Measurements from ENCODE around the gene TRAK1.
A peak's percentile ranks its signal among the peaks of the same experiment; 100 is the strongest.

The TRAK1 gene

DNA sequence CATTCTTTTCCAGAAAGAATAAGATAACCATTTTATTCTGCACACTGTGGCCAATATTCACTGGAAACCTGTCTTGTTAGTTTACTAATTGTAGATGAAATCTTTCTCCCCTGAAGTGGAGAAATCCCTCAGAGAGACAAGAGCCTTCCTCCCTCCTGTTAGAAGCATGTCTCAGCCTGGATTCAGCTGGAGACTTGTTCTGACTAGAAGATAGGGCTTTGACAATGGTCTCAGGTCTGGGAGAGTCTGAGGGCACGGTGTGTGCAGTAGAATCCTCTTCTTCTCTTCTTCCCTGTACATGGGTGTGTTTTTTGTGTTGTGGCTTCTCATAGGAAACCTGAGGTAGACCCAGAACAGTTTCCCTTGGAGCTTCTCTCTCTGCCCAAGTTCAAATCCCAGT is 154.9 kb downstream of the TRAK1 start:
- DNase-seq (ENCODE audit: low spot score) = no peak

- peak; percentile 74 for DNase-seq (ENCODE audit: low spot score)
These were observed 156.4 kb downstream of the TRAK1 start for GRCh38 chr3:42247576-42248027.

DNA sequence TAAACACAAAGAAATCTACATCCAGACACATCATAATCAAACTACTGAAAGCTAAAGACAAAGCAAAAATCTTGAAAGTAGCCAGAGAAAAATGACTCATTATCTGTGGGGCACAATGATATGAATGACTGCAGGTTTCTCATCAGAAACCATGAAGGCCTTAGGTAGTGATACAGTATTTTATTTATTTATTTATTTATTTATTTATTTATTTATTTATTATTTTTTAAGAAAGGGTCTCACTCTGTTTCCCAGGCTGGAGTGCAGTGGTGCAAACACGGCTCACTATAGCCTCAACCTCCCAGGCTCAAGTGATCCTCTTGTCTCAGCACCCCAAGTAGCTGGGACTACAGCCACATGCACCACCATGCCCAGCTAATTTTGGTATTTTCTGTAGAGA is 159.6 kb downstream of the TRAK1 start:
- DNase-seq (ENCODE audit: low spot score) = no peak

- DNase-seq (ENCODE audit: low spot score) = peak; percentile 21
These were observed 163.4 kb downstream of the TRAK1 start for GRCh38 chr3:42254566-42254965.

- peak; percentile 30 for DNase-seq (ENCODE audit: low spot score)
These were observed 165.1 kb downstream of the TRAK1 start for GRCh38 chr3:42256135-42256819.

- DNase-seq (ENCODE audit: low spot score) = no peak
These were observed 165.8 kb downstream of the TRAK1 start for GRCh38 chr3:42257007-42257406.

DNA sequence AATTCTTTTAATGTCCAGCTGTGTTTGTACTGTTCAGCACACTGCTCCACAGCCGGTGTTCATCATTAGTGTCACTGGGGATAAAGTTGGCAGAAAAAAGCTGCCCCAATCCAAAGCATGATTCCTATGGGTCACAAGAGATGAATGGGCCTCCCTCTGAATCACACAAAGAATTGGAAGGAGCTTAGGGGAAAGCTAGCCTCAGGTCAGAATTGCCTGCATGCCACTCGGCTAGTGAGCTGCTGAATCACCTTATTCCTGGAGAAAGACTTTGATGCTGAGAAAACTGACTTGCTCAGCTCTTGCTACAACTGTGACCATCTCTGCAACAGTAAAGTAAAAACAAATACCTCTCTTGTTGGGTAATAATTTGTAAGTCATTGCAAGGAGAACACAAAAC is 171.4 kb downstream of the TRAK1 start:
- DNase-seq (ENCODE audit: low spot score) = peak; percentile 78

DNA sequence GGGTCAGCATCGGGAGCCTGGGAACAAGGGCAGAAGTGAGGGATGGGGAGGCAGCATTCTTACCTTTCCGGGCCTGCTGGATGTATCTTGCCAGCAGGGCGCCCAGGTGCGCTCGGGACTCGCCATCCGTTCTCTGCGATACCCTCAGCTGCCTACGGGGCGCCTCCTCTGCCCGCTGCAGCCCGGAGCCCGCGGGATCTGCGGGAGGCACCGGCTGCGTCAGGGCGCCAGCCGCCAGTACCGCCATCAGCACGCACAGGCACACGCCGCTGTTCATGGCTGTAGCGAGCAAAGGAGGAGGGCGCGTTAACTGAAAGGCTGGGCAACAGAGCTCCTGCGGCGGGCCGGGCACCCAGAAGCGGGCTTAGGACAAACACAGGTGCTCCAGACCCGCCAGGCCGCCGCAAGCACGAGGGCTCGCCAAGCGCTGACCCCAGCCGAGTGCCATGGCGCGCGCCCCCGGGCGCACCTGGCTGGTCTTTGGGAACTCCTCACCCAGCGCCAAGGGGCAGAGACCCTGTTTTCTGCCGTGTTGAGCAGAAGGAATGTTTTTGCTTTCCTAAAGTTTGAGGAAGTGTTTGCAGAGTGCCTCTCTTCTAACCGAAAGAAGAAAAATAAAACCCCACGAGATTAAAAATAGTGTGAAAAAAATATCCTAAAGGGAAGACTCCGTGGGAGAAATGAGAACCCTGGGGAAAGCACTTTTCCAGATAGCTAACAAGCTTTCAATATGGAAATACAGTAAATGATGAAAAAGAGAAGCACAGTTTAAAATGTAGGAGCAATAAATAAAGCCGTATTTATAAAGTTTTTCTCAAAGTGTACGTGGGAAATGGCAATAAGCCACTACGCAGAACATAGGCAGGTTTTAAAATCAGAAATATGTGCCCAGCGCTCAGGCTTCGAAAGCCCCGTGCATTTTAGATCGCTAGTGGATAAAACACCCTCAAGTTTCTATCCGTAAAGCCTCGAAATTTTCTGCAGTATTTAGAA is 172.5 kb downstream of the TRAK1 start:
- DNase-seq (ENCODE audit: low spot score) = no peak

DNA sequence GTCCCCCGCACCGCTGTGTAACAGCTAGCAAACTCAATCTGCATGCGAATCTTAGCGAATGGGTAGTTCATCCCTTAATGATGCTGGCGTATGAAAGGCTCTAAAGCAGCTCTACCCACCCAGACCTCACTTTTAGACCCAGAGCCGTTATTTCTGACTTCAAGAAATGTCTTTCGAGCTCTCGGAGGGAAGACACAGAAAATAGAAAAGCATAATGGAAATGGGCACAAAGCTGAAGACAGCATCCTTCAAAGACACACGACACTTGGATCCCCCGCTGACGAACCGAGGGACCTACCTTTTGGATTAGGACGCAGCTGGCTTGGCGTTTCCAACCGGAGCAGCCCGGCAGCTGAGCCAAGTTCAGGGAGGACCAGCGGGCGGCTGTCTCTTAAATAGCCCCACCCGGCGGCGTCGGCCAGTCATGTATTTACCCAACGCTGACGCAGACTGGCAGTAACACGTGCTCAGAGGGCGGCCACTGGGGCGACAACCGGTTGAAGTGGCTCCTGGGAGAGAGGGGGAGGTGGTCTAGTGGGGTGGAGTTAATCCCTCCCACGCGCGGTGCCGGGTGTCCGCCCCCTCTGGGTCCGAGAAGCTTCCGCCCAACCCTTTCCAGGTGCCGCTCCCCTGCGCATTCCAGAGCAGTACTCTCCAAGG is 173.4 kb downstream of the TRAK1 start:
- DNase-seq (ENCODE audit: low spot score) = peak; percentile 12

DNA sequence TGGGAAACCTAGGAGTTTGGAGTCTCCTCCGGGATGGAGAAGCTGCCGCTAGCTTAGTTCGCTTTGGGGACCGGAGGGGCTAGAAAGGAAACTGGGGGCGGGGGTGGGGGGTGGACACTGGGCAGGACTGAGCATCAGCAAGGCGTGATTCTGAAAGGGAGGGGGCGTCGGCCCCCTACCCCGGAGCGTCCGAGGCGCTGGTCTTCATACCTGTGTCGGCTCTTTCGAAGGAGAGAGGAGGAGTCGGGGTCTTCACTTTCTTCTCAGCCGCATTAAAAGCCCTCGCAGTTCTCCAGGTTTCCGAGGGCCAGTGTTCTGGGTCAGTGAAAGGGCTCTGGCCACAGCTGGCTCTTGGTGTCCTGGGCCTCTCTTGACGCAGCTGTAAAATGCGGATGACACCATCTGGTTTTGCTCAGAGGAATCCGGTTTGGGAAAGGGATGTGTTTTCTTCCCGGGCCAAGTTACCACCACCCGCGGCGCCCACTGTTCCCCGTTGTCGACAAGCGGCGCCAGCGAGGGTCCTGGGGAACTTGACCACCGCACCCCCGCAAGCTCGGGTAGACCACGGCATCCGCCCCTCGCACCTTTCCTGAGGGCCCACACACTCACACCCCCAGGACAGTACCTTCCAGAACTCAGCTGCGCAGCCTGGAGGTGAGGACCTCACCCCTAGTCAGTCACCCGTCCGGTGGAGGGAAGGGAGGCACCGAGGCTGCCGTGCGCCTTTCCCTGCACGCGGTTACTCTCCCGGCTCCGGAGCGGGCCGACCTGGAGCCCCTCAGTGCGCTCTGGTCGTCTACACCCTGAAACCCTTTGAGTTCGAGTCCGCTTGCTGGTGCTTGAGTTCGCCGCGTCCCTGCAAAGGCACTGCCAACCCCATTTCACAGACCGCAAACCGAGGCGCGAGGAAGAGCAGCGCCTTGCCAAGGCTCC is 174.2 kb downstream of the TRAK1 start:
- no peak for DNase-seq (ENCODE audit: low spot score)

- no peak for DNase-seq (ENCODE audit: low spot score)
These were observed 174.9 kb downstream of the TRAK1 start, which contains the start of gene CCK for GRCh38 chr3:42266085-42266484. CCK (minus strand) TSS chr3:42266185; CDS start chr3:42263630, 2,555 bp downstream.

DNA sequence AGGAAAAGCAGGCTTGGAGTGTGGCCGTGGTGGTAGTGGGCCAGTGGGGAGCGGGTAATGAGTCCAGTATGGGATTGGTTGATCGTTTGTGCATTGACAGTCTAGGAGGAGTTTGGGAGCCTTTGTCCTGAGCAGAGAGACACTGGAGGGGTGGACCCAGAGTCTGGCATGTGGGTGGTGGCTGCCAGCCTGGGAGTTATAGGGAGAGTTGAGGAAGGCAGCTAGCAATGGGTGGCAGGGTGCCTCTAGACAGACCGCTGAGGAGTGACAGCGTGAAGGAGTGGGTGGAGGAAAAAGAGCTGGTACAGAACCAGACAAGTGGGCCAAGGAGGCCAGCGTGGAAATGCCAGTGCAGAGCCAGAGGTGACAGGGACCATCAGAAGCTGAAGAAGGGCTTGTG is 176.7 kb downstream of the TRAK1 start:
- no peak for DNase-seq (ENCODE audit: low spot score)

GRCh38 chr3:42269647-42270046 is 178.5 kb downstream of the TRAK1 start:
- no peak for DNase-seq (ENCODE audit: low spot score)

DNA sequence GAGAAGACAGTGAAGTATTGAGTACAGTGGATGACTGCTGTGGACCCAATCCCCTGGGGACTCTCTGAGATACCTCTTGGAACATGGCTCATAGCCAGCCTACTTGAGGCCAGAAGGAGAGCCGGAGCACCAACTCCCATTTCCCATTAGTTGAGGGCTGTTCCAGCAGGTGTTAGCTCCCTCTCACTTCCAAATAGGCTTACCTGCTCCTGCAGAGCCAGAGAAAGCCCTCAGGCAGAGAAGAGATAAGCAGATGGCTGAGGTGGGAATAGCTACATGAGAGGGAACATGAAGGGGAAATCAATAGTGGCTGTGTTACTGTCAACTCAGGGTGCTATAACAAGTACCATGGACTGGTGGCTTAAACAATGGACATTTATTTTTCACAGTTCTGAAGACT is 179.4 kb downstream of the TRAK1 start:
- no peak for DNase-seq (ENCODE audit: low spot score)

- no peak for DNase-seq (ENCODE audit: low spot score)
These were observed 180.6 kb downstream of the TRAK1 start for GRCh38 chr3:42271786-42272185.

- DNase-seq (ENCODE audit: low spot score) = no peak
These were observed 182.2 kb downstream of the TRAK1 start for GRCh38 chr3:42273361-42273760.

GRCh38 chr3:42274266-42274665 is 183.1 kb downstream of the TRAK1 start:
- DNase-seq (ENCODE audit: low spot score) = no peak

- DNase-seq (ENCODE audit: low spot score) = no peak
These were observed 184.1 kb downstream of the TRAK1 start for GRCh38 chr3:42275217-42275616.

Measured in AG08395 (cell line).